Ishikawa (cell line): Measurements from ENCODE around the gene GLP2R.

Experiments
- CEBPB ChIP-seq: IDR thresholded peaks from 2 replicates; pipeline ENCODE4 v1.6.1; 2012
- CREB1 ChIP-seq: IDR thresholded peaks from 2 replicates; pipeline ENCODE4 v1.6.1; 2012; ENCODE audit warnings: low read depth
- FOXM1 ChIP-seq: IDR thresholded peaks from 2 replicates; pipeline ENCODE4 v1.6.1; 2012; ENCODE audit warnings: low read depth, borderline replicate concordance
- NFIC ChIP-seq: IDR thresholded peaks from 2 replicates; pipeline ENCODE4 v1.6.1; 2012
- TAF1 ChIP-seq: IDR thresholded peaks from 2 replicates; pipeline ENCODE4 v1.6.1; 2012; ENCODE audit warnings: low read depth, mild to moderate bottlenecking
- TEAD4 ChIP-seq: IDR thresholded peaks from 2 replicates; pipeline ENCODE4 v1.6.1; 2012

GRCh38 chr17:9801505-9801904 is 24.2 kb upstream of the GLP2R start:
- no peak for TF ChIP-seq TEAD4
- no peak for TF ChIP-seq CEBPB
- no peak for TF ChIP-seq TAF1
- TF ChIP-seq NFIC, result no peak
- TF ChIP-seq FOXM1, result no peak
- no peak for TF ChIP-seq CREB1
